ENCODE data around the gene TPSG1.
"Not testable (repeated sequence)": the region's sequence is repeated elsewhere in the genome, so short reads cannot be mapped to it uniquely, and the experiment has no call there.

- not testable (repeated sequence) for TF ChIP-seq EZH2 (IDR thresholded peaks at IDR 0.05; ENCODE audit: insufficient read depth, low read length); CTCF (IDR thresholded peaks at IDR 0.05; ENCODE audit: insufficient read depth, low read depth, low read length)
These were observed 5.0 kb upstream of the TPSG1 start, which contains the start of gene TPSB2 for GRCh38 chr16:1230084-1230470.

All from astrocyte (in vitro differentiated cells and primary cell).